NCI-H2171 treated with DMSO at 0.1 percent for 48 hours (cell line): ENCODE measurements around the gene GPR160.
"Not testable (repeated sequence)": the region's sequence is repeated elsewhere in the genome, so short reads cannot be mapped to it uniquely, and the experiment has no call there.

Experiments used
- DNase-seq: peaks from one replicate; lab custom pipeline; 2025; lab: John Stamatoyannopoulos, UW

Gene GPR160

DNA sequence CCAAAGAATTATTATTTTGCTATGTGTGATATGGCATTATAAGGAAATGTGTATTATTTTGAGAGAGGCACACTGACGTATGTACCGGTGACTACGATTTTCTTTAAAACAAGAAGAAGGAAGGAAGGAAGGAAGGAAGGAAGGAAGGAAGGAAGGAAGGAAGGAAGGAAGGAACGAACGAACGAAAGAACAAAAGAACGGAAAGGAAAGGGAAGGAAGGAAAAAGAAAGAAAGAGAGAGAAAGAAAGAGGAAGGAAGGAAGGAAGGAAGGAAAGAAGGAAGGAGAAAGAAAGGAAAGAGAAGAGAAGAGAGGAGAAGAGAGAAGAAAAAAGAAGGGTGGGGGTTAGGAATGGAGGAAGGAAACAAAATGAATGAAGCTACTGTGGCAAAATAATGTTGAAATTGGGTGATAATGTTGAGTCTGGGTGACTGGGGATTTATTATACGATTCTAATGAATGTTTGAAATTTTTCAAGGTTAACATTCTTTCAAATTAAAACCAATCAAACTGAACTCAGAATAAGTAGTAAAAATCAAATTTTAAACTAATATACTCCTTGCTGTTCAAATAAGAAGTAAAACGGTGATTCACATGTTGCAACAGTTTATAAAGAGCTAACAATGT lies 73.5 kb downstream of the GPR160 start:
- no peak for DNase-seq

DNA sequence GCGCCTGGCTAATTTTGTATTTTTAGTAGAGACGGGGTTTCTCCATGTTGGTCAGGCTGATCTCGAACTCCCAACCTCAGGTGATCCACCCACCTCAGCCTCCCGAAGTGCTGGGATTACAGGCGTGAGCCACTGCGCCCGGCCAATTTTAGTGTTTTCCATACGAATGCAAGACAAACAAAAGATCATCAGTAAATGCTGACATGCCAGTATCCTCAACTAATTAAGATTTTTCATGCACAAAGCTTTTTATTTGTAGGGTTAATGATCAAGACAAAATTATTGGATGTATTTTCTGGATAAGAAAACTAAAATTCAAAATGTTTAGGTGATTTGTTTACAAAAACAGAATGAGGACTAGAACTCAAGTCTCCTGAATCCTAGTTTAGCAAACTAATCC lies 76.4 kb downstream of the GPR160 start:
- not testable (repeated sequence) for DNase-seq

DNA sequence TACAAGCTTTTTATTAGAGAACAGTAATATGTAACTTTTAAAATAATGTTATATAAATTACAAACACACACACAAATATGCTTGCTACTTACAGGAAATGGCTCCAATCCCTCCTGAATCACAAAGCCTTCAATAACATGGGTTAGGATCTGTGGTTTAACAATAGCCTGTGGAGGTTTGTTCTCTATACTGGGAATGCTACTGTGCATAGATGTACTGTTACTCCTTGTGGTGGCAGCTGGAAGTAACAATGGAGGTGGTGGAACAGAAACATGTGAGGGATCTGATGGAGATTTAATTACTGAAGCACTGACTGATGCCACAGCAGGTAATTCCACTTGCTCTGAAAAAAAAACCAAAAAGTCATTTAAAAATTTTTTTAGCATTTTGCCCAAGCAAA lies 79.3 kb downstream of the GPR160 start:
- no peak for DNase-seq

DNA sequence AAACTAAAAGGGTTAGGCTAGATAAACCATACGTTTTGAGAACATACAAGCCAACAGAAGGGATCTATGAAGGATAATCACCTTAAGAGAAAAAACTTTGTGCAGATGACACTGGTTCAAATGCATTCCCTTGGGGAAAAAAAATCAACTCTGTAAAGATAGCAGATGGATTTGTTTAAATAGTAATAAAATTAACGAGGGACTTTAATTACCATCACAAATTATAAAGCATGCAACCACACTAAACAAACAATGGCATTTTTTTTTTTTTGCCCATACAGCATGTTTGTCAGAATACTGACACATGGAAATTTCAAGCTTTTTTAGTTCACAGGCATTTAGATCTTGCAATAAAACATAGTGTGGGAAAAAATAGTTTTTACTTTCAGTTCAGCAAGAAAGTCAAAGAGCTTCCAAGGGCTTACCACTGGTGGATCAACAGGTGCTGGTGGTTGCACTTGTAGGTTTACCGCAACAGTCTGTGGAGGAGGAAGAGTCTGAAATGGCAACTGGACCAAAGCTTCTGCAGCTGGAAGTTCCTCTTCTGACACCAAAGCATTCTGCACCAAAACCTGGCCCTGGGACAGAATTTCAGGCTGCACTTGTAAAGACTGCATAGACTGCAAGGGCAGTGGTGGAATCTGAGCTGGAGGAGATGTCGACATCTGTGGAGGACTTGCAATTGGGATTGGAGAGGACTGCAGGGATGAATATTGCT lies 90.6 kb downstream of the GPR160 start:
- DNase-seq: peak; percentile 42

DNA sequence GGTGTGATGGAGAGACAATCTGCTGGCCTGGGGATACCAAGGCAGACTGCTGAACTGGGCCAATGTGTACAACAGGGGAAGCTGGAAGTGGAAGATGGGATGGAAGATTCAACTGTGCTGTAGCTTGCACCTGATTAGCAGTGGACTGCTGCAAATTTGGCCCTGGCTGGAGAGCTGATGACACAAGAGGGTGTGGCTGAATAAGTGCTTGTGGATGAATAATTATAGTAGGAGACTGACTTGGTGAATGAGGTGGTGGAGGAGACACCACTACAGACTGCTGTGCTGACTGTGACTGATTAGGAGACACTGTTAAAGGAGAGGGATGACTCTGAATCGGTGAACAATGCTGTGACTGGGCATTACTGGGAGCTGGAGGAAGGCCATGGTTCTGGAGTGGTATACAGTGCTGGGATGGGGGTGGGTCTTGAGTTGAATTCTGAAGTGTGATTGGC lies 91.2 kb downstream of the GPR160 start:
- no peak for DNase-seq

DNA sequence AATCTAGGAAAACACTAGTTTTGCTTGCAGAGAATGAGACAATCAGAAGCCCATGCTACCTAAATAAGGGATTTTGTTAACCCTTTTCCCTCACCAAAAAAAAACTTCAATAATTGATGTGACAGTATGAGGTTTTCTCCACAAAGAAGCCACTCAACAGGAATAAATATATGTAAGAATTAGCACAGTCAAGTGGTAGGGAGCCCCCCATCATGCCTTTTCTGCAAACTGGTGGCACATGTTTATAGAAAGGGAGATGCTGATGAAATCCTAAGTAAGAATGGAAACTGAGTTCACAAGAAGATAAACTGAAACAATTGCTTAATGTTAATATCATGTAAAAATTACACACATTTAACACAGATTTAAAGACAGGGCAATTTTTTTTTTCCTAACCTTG lies 92.7 kb downstream of the GPR160 start:
- no peak for DNase-seq

DNA sequence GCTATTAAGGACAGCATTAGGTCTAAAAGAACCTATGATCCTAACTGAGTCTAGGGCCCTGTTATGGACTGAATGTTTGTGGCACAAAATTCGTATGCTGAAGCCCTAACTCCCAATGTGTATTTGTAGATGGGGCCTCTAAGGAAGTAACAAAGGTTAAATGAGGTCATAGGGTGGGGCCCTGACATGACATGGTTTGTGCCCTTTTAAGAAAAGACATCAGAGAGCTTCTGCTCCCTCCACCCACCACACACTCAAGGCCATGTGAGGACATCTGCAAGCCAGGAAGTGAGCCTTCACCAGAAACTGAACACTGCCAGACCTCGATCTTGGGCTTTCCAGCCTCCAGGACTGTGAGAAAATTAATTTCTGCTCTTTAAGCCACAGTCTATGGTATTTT lies 94.5 kb downstream of the GPR160 start:
- no peak for DNase-seq
